Hair follicular keratinocyte (primary cell): ENCODE data around the gene FOXO6. TPM values are rescaled to one million over a fixed set of nuclear protein-coding genes. Genes with fewer than 3 reads are reported as not detected.

ENCODE experiments used
- total RNA-seq: library from RNA; depleted of rRNA; stranded (reverse); fragments of >200 nt; gene quantifications from 2 replicates; pipeline ENCODE4 v1.2.3, GENCODE V29; 2015

FOXO6 gene
- not detected in 2 replicates for total RNA-seq

GRCh38 chr1:41360786-41361494 lies at the start of gene FOXO6:
TSS of gene FOXO6 (plus strand) at chr1:41361434.

Other genes with a start within 250 kb of the FOXO6 start
- 15.9 and 25.7 TPM in 2 replicates for gene SCMH1, start 119.1 kb upstream of the FOXO6 start, total RNA-seq
- gene EDN2, start 123.2 kb downstream of the FOXO6 start, total RNA-seq: 0.08 TPM in 1 of 2 replicates, not detected in the other